Keratinocyte (primary cell): Measurements from ENCODE around the gene GIN1. TPM values are rescaled to one million over a fixed set of nuclear protein-coding genes. Genes with fewer than 3 reads are reported as not detected.

Source experiments
- DNase-seq: peaks from one replicate; pipeline ENCODE4 v3.0.0-alpha.2; 2011; ENCODE audit warnings: low read depth, missing footprints, low spot score
- FAIRE-seq: peaks from 2 replicates; lab custom pipeline; 2011; peaks lifted over from hg19 to GRCh38; lab: Jason Lieb, UNC
- H2AFZ ChIP-seq: 2 replicates; pipeline ENCODE4 v1.6.0; 2012; ENCODE audit warnings: low read length, control low read depth, inconsistent platforms; ENCODE audit not compliant: control insufficient read depth
- H3K27ac ChIP-seq: 2 replicates; pipeline ENCODE4 v1.5.1; 2011; ENCODE audit warnings: low read length; ENCODE audit not compliant: control insufficient read depth, insufficient read depth
- H3K27me3 ChIP-seq: 3 replicates; pipeline ENCODE4 v1.6.0; 2011; ENCODE audit warnings: low read length; ENCODE audit not compliant: control insufficient read depth, insufficient read depth; ENCODE audit errors: extremely low read depth
- H3K36me3 ChIP-seq, 2 experiments: 2 replicates in 1 of 2; 3 replicates in 1 of 2; pipeline ENCODE4 v1.5.1; 2011; ENCODE audit warnings: low read length in 2 of 2, mild to moderate bottlenecking in 1 of 2; ENCODE audit not compliant: control insufficient read depth in 2 of 2, insufficient read depth in 2 of 2; ENCODE audit errors: extremely low read depth in 1 of 2
- H3K4me1 ChIP-seq: 3 replicates; pipeline ENCODE4 v1.5.1; 2011; ENCODE audit warnings: low read length; ENCODE audit not compliant: control insufficient read depth, insufficient read depth; ENCODE audit errors: extremely low read depth
- H3K4me2 ChIP-seq: 3 replicates; pipeline ENCODE4 v1.6.0; 2011; ENCODE audit warnings: low read depth, low read length; ENCODE audit not compliant: control insufficient read depth, insufficient read depth; ENCODE audit errors: extremely low read depth
- H3K4me3 ChIP-seq, 3 experiments: fragments of 200-600 bp in 1 of 3; sonication (generic) in 1 of 3; 2 replicates in 2 of 3; 3 replicates in 1 of 3; pipeline ENCODE4 v1.5.1; 2011 to 2016; ENCODE audit warnings: low read length in 3 of 3, mild to moderate bottlenecking in 3 of 3, control low read depth in 2 of 3, inconsistent platforms in 1 of 3, low read depth in 1 of 3, mixed read lengths in 1 of 3, mixed run types in 1 of 3, moderate library complexity in 1 of 3; ENCODE audit not compliant: control insufficient read depth in 2 of 3, insufficient read depth in 2 of 3; ENCODE audit errors: extremely low read depth in 1 of 3
- H3K79me2 ChIP-seq: 2 replicates; pipeline ENCODE4 v1.6.0; 2012; ENCODE audit warnings: low read length; ENCODE audit not compliant: control insufficient read depth, insufficient read depth
- H3K9ac ChIP-seq: 3 replicates; pipeline ENCODE4 v1.6.0; 2011; ENCODE audit warnings: low read length; ENCODE audit not compliant: control insufficient read depth, insufficient read depth; ENCODE audit errors: extremely low read depth
- H3K9me1 ChIP-seq: 3 replicates; pipeline ENCODE4 v1.6.0; 2011; ENCODE audit warnings: low read length; ENCODE audit not compliant: control insufficient read depth, insufficient read depth; ENCODE audit errors: extremely low read depth
- H3K9me3 ChIP-seq: 2 replicates; pipeline ENCODE4 v1.5.1; 2012; ENCODE audit warnings: low read depth, low read length; ENCODE audit not compliant: control insufficient read depth
- H4K20me1 ChIP-seq: 3 replicates; pipeline ENCODE4 v1.6.0; 2011; ENCODE audit warnings: low read length; ENCODE audit not compliant: control insufficient read depth, insufficient read depth; ENCODE audit errors: extremely low read depth
- EZH2 ChIP-seq: IDR thresholded peaks from one replicate; pipeline ENCODE4 v1.6.1; 2012; ENCODE audit warnings: inconsistent platforms, mild to moderate bottlenecking, low read length, moderate library complexity
- dilution Hi-C: fragments of 300-500 bp; cut with MboI; formaldehyde crosslinking; loops from one replicate; pipeline ENCODE4 v1.7.0; 2020; ENCODE audit warnings: low sequenced_read_pairs; ENCODE audit not compliant: extremely low pct_ligation_motif_present
- polyA plus RNA-seq, 5 experiments: library from polyadenylated mRNA; depleted of rRNA in 3 of 5; stranded (reverse) in 3 of 5; stranded (forward) in 1 of 5; unstranded in 1 of 5; fragments of >200 nt; gene quantifications; 1 replicate in 1 of 5; 2 replicates in 3 of 5; 3 replicates in 1 of 5; pipeline versions ENCODE4 v1.2.1 to v1.2.3, GENCODE V29; 2011 to 2012; ENCODE audit warnings: missing spikeins in 2 of 5, low read depth in 1 of 5, low replicate concordance in 1 of 5
- TF ChIP-seq, protein P1 (sequence below), 3 experiments: IDR thresholded peaks in 1 of 3; conservative IDR thresholded peaks in 1 of 3; optimal IDR thresholded peaks in 1 of 3; 2 replicates in 2 of 3; 3 replicates in 1 of 3; pipeline versions ENCODE3 to v1.5.1; 2011; ENCODE audit warnings: low read length in 3 of 3, mild to moderate bottlenecking in 3 of 3, moderate library complexity in 2 of 3, control low read depth in 1 of 3, inconsistent platforms in 1 of 3; ENCODE audit not compliant: insufficient read depth in 2 of 3; ENCODE audit errors: extremely low read depth in 1 of 3

The GIN1 gene
- polyA plus RNA-seq, 1 donor (not counting 4 experiments of a cell fraction or from before 2014, with no cell fraction given): 8.9 TPM

DNA sequence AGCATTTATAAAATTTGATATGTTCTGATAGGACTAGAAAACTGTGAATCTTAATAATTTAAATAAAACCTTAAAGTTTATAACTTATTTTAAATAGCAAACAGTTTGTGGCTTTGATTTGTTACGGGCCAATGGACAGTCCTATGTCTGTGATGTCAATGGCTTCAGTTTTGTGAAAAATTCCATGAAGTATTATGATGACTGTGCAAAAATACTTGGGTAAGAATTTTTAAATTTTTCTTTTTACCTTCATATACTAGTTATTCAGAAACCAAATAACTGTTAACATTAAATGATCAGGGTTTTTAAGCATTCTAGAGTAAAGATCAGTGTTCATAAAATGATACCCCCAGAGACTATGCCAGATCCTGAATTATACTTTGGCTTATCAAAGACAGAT is 31.2 kb upstream of the GIN1 start:
- DNase-seq (no peak), FAIRE-seq (no peak)
- Histone ChIP-seq H3K9ac (no peak overlapping the region), H3K9me3 (no peaks in the 10 kb centered on the region), H4K20me1 (no peaks in the 10 kb centered on the region), H3K4me1 (no peaks in the 10 kb centered on the region), H3K36me3 (no peaks in the 10 kb centered on the region), H3K4me2 (no peak overlapping the region), H3K4me3 (no peak overlapping the region), H2AFZ (no peak overlapping the region), H3K79me2 (no peaks in the 10 kb centered on the region), H3K9me1 (no peaks in the 10 kb centered on the region), H3K27me3 (no peaks in the 10 kb centered on the region), H3K27ac (no peak overlapping the region)
- no peak for TF ChIP-seq EZH2
- TF ChIP-seq, protein P1, sequence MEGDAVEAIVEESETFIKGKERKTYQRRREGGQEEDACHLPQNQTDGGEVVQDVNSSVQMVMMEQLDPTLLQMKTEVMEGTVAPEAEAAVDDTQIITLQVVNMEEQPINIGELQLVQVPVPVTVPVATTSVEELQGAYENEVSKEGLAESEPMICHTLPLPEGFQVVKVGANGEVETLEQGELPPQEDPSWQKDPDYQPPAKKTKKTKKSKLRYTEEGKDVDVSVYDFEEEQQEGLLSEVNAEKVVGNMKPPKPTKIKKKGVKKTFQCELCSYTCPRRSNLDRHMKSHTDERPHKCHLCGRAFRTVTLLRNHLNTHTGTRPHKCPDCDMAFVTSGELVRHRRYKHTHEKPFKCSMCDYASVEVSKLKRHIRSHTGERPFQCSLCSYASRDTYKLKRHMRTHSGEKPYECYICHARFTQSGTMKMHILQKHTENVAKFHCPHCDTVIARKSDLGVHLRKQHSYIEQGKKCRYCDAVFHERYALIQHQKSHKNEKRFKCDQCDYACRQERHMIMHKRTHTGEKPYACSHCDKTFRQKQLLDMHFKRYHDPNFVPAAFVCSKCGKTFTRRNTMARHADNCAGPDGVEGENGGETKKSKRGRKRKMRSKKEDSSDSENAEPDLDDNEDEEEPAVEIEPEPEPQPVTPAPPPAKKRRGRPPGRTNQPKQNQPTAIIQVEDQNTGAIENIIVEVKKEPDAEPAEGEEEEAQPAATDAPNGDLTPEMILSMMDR (optimal IDR thresholded peaks at IDR 0.05 in 1 of 3, IDR thresholded peaks at IDR 0.05 in 1 of 3, conservative IDR thresholded peaks at IDR 0.05 in 1 of 3; ENCODE audit: extremely low read depth in 1 of 3, insufficient read depth in 2 of 3, low read length in 3 of 3): no peak
- dilution Hi-C loops: no loop called here

DNA sequence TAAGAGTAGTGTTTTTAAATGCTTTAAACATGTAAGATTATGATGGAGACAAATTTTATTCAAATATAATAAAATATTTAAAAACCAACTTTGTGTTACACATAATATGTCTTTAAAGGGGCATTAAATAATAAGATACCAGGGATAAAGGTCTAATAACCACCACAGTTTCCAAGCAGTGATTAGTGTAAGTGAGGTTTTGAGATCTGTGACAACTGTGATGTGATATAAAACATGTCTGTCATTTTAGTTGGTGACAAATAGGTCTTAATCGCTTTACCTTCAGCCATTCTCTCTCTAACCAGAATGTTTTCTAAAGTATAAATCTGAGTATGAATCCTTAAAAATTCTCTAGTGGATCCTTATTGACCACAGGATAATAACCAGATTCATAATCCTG is 28.3 kb upstream of the GIN1 start:
- Histone ChIP-seq H3K36me3 (no peaks in the 10 kb centered on the region), H3K4me2 (no peak overlapping the region), H3K79me2 (no peaks in the 10 kb centered on the region), H3K9ac (no peak overlapping the region), H3K27ac (no peak overlapping the region), H3K9me1 (no peaks in the 10 kb centered on the region), H3K27me3 (no peaks in the 10 kb centered on the region), H3K4me1 (no peaks in the 10 kb centered on the region), H4K20me1 (no peaks in the 10 kb centered on the region), H3K4me3 (no peak overlapping the region), H2AFZ (no peak overlapping the region), H3K9me3 (no peaks in the 10 kb centered on the region)
- dilution Hi-C loops: no loop called here
- DNase-seq (no peak), FAIRE-seq (no peak)
- TF ChIP-seq EZH2: no peak
- TF ChIP-seq, protein P1 (optimal IDR thresholded peaks at IDR 0.05 in 1 of 3, IDR thresholded peaks at IDR 0.05 in 1 of 3, conservative IDR thresholded peaks at IDR 0.05 in 1 of 3; ENCODE audit: extremely low read depth in 1 of 3, insufficient read depth in 2 of 3, low read length in 3 of 3): no peak
